K562 (cell line): ENCODE data around the gene SLC16A4. TPM values are rescaled to one million over a fixed set of nuclear protein-coding genes. Genes with fewer than 3 reads are reported as not detected.

Source experiments
- ATAC-seq: fragments of 200-7000 bp; cut with Tn5 transposase; 3 replicates; pipeline ENCODE4 v1.9.1; 2020; ENCODE audit warnings: moderate library complexity
- BruUV-seq: library from RNA; stranded (reverse); fragments of 400-500 nt; replicated peaks from 2 replicates; lab custom pipeline; 2021; lab: Mats Ljungman, UMichigan
- CTCF ChIA-PET: fragments of 300-600 bp; formaldehyde crosslinking; extraction: SDS; loops from one replicate; lab custom pipeline; 2021; ENCODE audit warnings: low intra/inter-chr PET ratio; lab: Yijun Ruan, JAX
- POLR2A ChIA-PET: fragments of 300-600, 350-650 bp; sonication (Branson Sonifier 250); formaldehyde crosslinking; extraction: SDS; loops from one replicate; lab custom pipeline; 2021; ENCODE audit warnings: antibody characterized with exemption, inconsistent platforms; lab: Yijun Ruan, JAX
- DNase-seq, 4 experiments: peaks; one replicate each; pipeline versions ENCODE4 v3.0.0 to v3.0.0-alpha.2; 2011 to 2018; ENCODE audit warnings: low spot score in 3 of 4, mixed read lengths in 3 of 4; ENCODE audit errors: extremely low read depth in 1 of 4
- FAIRE-seq: peaks from 2 replicates; lab custom pipeline; 2011; peaks lifted over from hg19 to GRCh38; lab: Jason Lieb, UNC
- H2AFZ ChIP-seq: 2 replicates; pipeline ENCODE4 v1.6.0; 2011; ENCODE audit warnings: low read depth, low read length, control low read depth, inconsistent platforms
- H3K27ac ChIP-seq: fragments of 200-600 bp; 3 replicates; pipeline ENCODE4 v1.8.0; 2011; ENCODE audit warnings: low read depth, mild to moderate bottlenecking, control low read depth, inconsistent platforms, low read length, moderate library complexity, mixed read lengths; ENCODE audit errors: extremely low read depth
- H3K27me3 ChIP-seq, 2 experiments: fragments of 300-600 bp in 1 of 2; 2 replicates in 1 of 2; 3 replicates in 1 of 2; pipeline versions ENCODE4 v1.6.0 to v1.8.0; 2011; ENCODE audit warnings: inconsistent platforms in 2 of 2, low read length in 2 of 2, mild to moderate bottlenecking in 1 of 2, mixed read lengths in 1 of 2, moderate library complexity in 1 of 2; ENCODE audit not compliant: control insufficient read depth in 2 of 2, insufficient read depth in 2 of 2
- H3K36me3 ChIP-seq: fragments of 300-600 bp; 3 replicates; pipeline ENCODE4 v1.8.0; 2011; ENCODE audit warnings: mild to moderate bottlenecking, low read length, inconsistent platforms; ENCODE audit not compliant: control insufficient read depth, insufficient read depth
- H3K4me1 ChIP-seq, 2 experiments: fragments of 200-600 bp in 1 of 2; replicated peaks in 1 of 2; 2 replicates in 1 of 2; 3 replicates in 1 of 2; pipeline versions ENCODE4 v1.5.1 to v1.8.0; 2011; ENCODE audit warnings: inconsistent platforms in 2 of 2, low read length in 2 of 2, mild to moderate bottlenecking in 1 of 2, mixed read lengths in 1 of 2, moderate library complexity in 1 of 2; ENCODE audit not compliant: control insufficient read depth in 2 of 2, insufficient read depth in 2 of 2
- H3K4me2 ChIP-seq: 2 replicates; pipeline ENCODE4 v1.6.1; 2011; ENCODE audit warnings: low read length, control low read depth, inconsistent platforms, mixed read lengths; ENCODE audit not compliant: insufficient read depth
- H3K4me3 ChIP-seq: fragments of 200-600 bp; sonication (generic), shearing (Covaris generic); 2 replicates; pipeline ENCODE4 v1.5.1; 2016; ENCODE audit warnings: control low read depth, inconsistent platforms
- H3K79me2 ChIP-seq: fragments of 200-600 bp; 3 replicates; pipeline ENCODE4 v1.8.0; 2011; ENCODE audit warnings: low read length, inconsistent platforms; ENCODE audit not compliant: control insufficient read depth, insufficient read depth
- H3K9ac ChIP-seq, 2 experiments: 2 replicates each; pipeline versions ENCODE4 v1.6.0 to v1.6.1; 2011; ENCODE audit warnings: low read depth in 2 of 2, low read length in 2 of 2, control low read depth in 1 of 2, inconsistent platforms in 1 of 2, mild to moderate bottlenecking in 1 of 2, mixed read lengths in 1 of 2; ENCODE audit not compliant: insufficient read depth in 1 of 2
- H3K9me1 ChIP-seq: one replicate; pipeline ENCODE4 v1.6.0; 2011; ENCODE audit warnings: inconsistent platforms, mild to moderate bottlenecking, low read length, moderate library complexity; ENCODE audit not compliant: control insufficient read depth, insufficient read depth
- H3K9me3 ChIP-seq: replicated peaks from 2 replicates; pipeline ENCODE4 v1.5.1; 2011; ENCODE audit warnings: low read depth, low read length, inconsistent platforms; ENCODE audit not compliant: control insufficient read depth, insufficient read depth
- H4K20me1 ChIP-seq: replicated peaks from 2 replicates; pipeline ENCODE4 v1.6.1; 2011; ENCODE audit warnings: low read length, inconsistent platforms, mixed read lengths; ENCODE audit not compliant: control insufficient read depth, insufficient read depth
- ARID1B ChIP-seq: fragments of 450-650 bp; IDR thresholded peaks from 2 replicates; pipeline ENCODE4 v1.6.1; 2016; ENCODE audit warnings: antibody characterized with exemption, mild to moderate bottlenecking, inconsistent platforms
- CBFA2T2 ChIP-seq: fragments of 450-650 bp; conservative IDR thresholded peaks from 2 replicates; pipeline ENCODE4 v1.6.1; 2017; ENCODE audit warnings: mild to moderate bottlenecking
- CBFA2T3 ChIP-seq: fragments of 450-650 bp; IDR thresholded peaks from 2 replicates; pipeline ENCODE4 v1.6.1; 2017
- FOXA3 ChIP-seq, 2 experiments: fragments of 450-650 bp in 1 of 2; sonication (generic) in 1 of 2; formaldehyde crosslinking; IDR thresholded peaks in 1 of 2; conservative IDR thresholded peaks in 1 of 2; 2 replicates each; pipeline versions ENCODE4 v1.4.0 to v1.8.0; 2020 to 2022; ENCODE audit warnings: mild to moderate bottlenecking in 2 of 2, missing genetic modification reagents in 1 of 2
- HDAC8 ChIP-seq: fragments of 450-650 bp; IDR thresholded peaks from 2 replicates; pipeline ENCODE4 v1.6.1; 2016; ENCODE audit warnings: mild to moderate bottlenecking, missing genetic modification characterization, moderate library complexity, missing compliant biosample characterization
- MEIS2 ChIP-seq: fragments of 450-650 bp; IDR thresholded peaks from 2 replicates; pipeline ENCODE4 v1.6.1; 2014; ENCODE audit warnings: mild to moderate bottlenecking; ENCODE audit not compliant: partially characterized antibody
- NCOR1 ChIP-seq: fragments of 450-650 bp; IDR thresholded peaks from 2 replicates; pipeline ENCODE4 v1.6.1; 2016; ENCODE audit warnings: mild to moderate bottlenecking, moderate library complexity
- POLR2G ChIP-seq: fragments of 200-400 bp; formaldehyde crosslinking; IDR thresholded peaks from 2 replicates; pipeline ENCODE4 v1.6.1; 2017; ENCODE audit warnings: low read depth, mild to moderate bottlenecking, antibody characterized with exemption, low read length, moderate library complexity
- RCOR1 ChIP-seq, 2 experiments: IDR thresholded peaks; 2 replicates each; pipeline ENCODE4 v1.6.1; 2012; ENCODE audit warnings: low read depth in 2 of 2, low read length in 2 of 2, borderline replicate concordance in 1 of 2, improper control_type of control experiment in 1 of 2
- RFX1 ChIP-seq: fragments of 450-650 bp; IDR thresholded peaks from 2 replicates; pipeline ENCODE4 v1.6.1; 2016; ENCODE audit warnings: mild to moderate bottlenecking, moderate library complexity
- TAL1 ChIP-seq: fragments of 450-650 bp; IDR thresholded peaks from 2 replicates; pipeline ENCODE4 v1.6.1; 2016; ENCODE audit warnings: mild to moderate bottlenecking
- WHSC1 ChIP-seq: IDR thresholded peaks from one replicate; pipeline ENCODE4 v1.6.1; 2012; ENCODE audit warnings: low read length, control low read depth, inconsistent platforms
- ZNF589 ChIP-seq: fragments of 200-800 bp; sonication (Bioruptor generic); IDR thresholded peaks from 2 replicates; pipeline ENCODE4 v1.6.1; 2016; ENCODE audit warnings: low read depth, missing genetic modification characterization, missing compliant biosample characterization
- WGBS: fragments of 100-300 bp; shearing (Covaris generic); methylation state at CpG from one replicate; pipeline ENCODE4 v1.1.6; 2016; ENCODE audit warnings: low coverage, mixed read lengths; ENCODE audit not compliant: insufficient coverage; ENCODE audit errors: missing lambda C conversion rate; 5-methylcytosine and 5-hydroxymethylcytosine counted together
- in situ Hi-C: fragments of 300-500 bp; cut with MboI; formaldehyde crosslinking; loops from 4 replicates; pipeline ENCODE4 v1.15.0; 2018; ENCODE audit warnings: inconsistent platforms, mixed read lengths
- intact Hi-C: fragments of 100-400 bp; cut with micrococcal nuclease; formaldehyde crosslinking; loops from 2 replicates; pipeline ENCODE4 v1.14.2; 2022
- polyA plus RNA-seq, 8 experiments: library from polyadenylated mRNA; depleted of rRNA in 4 of 8; stranded (reverse) in 5 of 8; unstranded in 3 of 8; fragments of >200 nt; fragmentation: Nextera tagmentation in 2 of 8; fragmentation: Illumina TruSeq in 1 of 8; extraction: Ambion mirVana in 2 of 8; extraction: Trizol in 1 of 8; gene quantifications; 2 replicates each; pipeline versions ENCODE4 v1.2.1 to v1.2.3, GENCODE V29; 2011 to 2014; ENCODE audit warnings: inconsistent platforms in 1 of 8, missing spikeins in 1 of 8
- total RNA-seq, 7 experiments: library from RNA; depleted of rRNA in 6 of 7; stranded (reverse); fragments of >200 nt in 6 of 7; fragmentation: Illumina TruSeq in 2 of 7; extraction: Trizol in 2 of 7; gene quantifications; 2 replicates each; pipeline versions ENCODE4 v1.2.1 to v1.2.3, GENCODE V29; 2011 to 2021; ENCODE audit warnings: low replicate concordance in 1 of 7
- TF ChIP-seq, protein P1 (sequence below): sonication (generic); formaldehyde crosslinking; IDR thresholded peaks from 2 replicates; pipeline ENCODE4 v1.8.1; 2023; ENCODE audit warnings: mild to moderate bottlenecking, missing genetic modification reagents
- TF ChIP-seq, protein P2 (sequence below), 3 experiments: fragments of 200-800 bp in 1 of 3; fragments of 250-450 bp in 1 of 3; fragments of 450-650 bp in 1 of 3; sonication (Bioruptor Pico) in 1 of 3; sonication (Bioruptor generic) in 1 of 3; formaldehyde crosslinking in 1 of 3; IDR thresholded peaks; 2 replicates each; pipeline versions ENCODE4 v1.6.1 to v1.8.0; 2016 to 2022; ENCODE audit warnings: mild to moderate bottlenecking in 2 of 3, missing genetic modification characterization in 2 of 3, missing compliant biosample characterization in 1 of 3, moderate library complexity in 1 of 3
- TF ChIP-seq, protein P3 (sequence below): fragments of 250-450 bp; sonication (Bioruptor Pico); IDR thresholded peaks from 2 replicates; pipeline ENCODE4 v1.8.0; 2021; ENCODE audit warnings: moderate library complexity, mild to moderate bottlenecking, inconsistent platforms

SLC16A4 gene
- total and polyA plus RNA-seq, 9 of the 15 experiments (the other 6 are each of a cell fraction or from before 2014, with no cell fraction given) = 0.04 to 0.31 (median 0.18) TPM; not detected in 1

DNA sequence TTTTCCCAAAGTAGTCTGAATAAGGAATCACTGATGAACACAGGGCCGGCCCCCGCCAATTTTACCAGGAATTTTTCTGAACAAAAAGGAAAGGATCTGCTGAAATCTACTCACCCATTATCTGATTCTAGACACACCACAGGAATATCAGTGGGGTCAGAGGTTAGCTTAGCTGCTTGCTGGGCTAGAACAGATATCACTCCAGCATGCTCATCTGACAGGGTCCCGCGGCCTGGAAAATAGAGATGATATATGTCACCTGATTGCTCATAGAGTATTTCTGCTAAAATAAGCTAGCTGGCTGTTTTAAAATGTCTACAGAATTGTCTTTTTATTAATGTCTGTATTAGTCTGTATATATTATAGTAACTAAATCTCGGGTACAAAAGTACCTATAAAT lies 13.0 kb upstream of the SLC16A4 start:
- CTCF ChIA-PET = no interaction called here
- no peak overlapping the region for H2AFZ ChIP-seq
- no peak for ATAC-seq
- H3K9me1 ChIP-seq = no peaks in the 10 kb centered on the region
- no peak overlapping the region for H3K4me3 ChIP-seq
- H3K4me1 ChIP-seq = peaks cover 5 to 12% of the 10 kb centered on the region in 2 experiments; a peak in 3 of 5 replicates
- intact Hi-C loops = no loop called here
- in situ Hi-C loops = no loop called here
- peak in 2 of 4 experiments; percentile 29 to 72 for DNase-seq
- no peak overlapping the region for H3K27ac ChIP-seq
- no peak for FAIRE-seq
- peaks cover 34% of the 10 kb centered on the region for H3K79me2 ChIP-seq
- peaks cover 65% of the 10 kb centered on the region for H3K36me3 ChIP-seq
- POLR2A ChIA-PET = interaction anchor here (0.6 to 2.7 kb wide), 7 partner anchors 9 to 1699 kb away, joined by 3 to 7 read pairs (median 4); no protein-coding TSS in a partner anchor
- H3K9me3 ChIP-seq = no peaks in the 10 kb centered on the region
- H3K27me3 ChIP-seq = no peaks in the 10 kb centered on the region
- H4K20me1 ChIP-seq = no peaks in the 10 kb centered on the region
- no peak overlapping the region for H3K9ac ChIP-seq
- WGBS = 34% methylated on average over 5 of the region's 5 CpGs
- H3K4me2 ChIP-seq = no peak overlapping the region
- no TSS peak for BruUV-seq
- no peak for TF ChIP-seq HDAC8
- TF ChIP-seq, protein P1, sequence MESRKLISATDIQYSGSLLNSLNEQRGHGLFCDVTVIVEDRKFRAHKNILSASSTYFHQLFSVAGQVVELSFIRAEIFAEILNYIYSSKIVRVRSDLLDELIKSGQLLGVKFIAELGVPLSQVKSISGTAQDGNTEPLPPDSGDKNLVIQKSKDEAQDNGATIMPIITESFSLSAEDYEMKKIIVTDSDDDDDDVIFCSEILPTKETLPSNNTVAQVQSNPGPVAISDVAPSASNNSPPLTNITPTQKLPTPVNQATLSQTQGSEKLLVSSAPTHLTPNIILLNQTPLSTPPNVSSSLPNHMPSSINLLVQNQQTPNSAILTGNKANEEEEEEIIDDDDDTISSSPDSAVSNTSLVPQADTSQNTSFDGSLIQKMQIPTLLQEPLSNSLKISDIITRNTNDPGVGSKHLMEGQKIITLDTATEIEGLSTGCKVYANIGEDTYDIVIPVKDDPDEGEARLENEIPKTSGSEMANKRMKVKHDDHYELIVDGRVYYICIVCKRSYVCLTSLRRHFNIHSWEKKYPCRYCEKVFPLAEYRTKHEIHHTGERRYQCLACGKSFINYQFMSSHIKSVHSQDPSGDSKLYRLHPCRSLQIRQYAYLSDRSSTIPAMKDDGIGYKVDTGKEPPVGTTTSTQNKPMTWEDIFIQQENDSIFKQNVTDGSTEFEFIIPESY (CRISPR knock-in tag) = no peak
- peak; percentile 85 for TF ChIP-seq MEIS2
- peak; percentile 48 for TF ChIP-seq CBFA2T2
- TF ChIP-seq, protein P2, sequence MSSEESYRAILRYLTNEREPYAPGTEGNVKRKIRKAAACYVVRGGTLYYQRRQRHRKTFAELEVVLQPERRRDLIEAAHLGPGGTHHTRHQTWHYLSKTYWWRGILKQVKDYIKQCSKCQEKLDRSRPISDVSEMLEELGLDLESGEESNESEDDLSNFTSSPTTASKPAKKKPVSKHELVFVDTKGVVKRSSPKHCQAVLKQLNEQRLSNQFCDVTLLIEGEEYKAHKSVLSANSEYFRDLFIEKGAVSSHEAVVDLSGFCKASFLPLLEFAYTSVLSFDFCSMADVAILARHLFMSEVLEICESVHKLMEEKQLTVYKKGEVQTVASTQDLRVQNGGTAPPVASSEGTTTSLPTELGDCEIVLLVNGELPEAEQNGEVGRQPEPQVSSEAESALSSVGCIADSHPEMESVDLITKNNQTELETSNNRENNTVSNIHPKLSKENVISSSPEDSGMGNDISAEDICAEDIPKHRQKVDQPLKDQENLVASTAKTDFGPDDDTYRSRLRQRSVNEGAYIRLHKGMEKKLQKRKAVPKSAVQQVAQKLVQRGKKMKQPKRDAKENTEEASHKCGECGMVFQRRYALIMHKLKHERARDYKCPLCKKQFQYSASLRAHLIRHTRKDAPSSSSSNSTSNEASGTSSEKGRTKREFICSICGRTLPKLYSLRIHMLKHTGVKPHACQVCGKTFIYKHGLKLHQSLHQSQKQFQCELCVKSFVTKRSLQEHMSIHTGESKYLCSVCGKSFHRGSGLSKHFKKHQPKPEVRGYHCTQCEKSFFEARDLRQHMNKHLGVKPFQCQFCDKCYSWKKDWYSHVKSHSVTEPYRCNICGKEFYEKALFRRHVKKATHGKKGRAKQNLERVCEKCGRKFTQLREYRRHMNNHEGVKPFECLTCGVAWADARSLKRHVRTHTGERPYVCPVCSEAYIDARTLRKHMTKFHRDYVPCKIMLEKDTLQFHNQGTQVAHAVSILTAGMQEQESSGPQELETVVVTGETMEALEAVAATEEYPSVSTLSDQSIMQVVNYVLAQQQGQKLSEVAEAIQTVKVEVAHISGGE (CRISPR knock-in tag; IDR thresholded peaks at IDR 0.05) = no peak
- no peak for TF ChIP-seq RFX1
- TF ChIP-seq POLR2G = no peak
- TF ChIP-seq TAL1 = peak; percentile 39
- no peak for TF ChIP-seq FOXA3 (CRISPR knock-in tag; conservative IDR thresholded peaks at IDR 0.05 in 1 of 2, IDR thresholded peaks at IDR 0.05 in 1 of 2)
- TF ChIP-seq ARID1B = peak; percentile 69
- peak; percentile 70; the same call in 1 of the 2 replicates for TF ChIP-seq CBFA2T3
- TF ChIP-seq WHSC1 = no peak
- 0 out of 4 replicates have a peak, but pooled peaks of 1 of the 2 experiments have one; percentile 19 for TF ChIP-seq RCOR1 (IDR thresholded peaks at IDR 0.05; ENCODE audit: borderline replicate concordance in 1 of 2, low read depth in 2 of 2, low read length in 2 of 2)
- TF ChIP-seq ZNF589 (CRISPR knock-in tag) = peak; percentile 41; the same call in 1 of the 2 replicates
- TF ChIP-seq, protein P3, sequence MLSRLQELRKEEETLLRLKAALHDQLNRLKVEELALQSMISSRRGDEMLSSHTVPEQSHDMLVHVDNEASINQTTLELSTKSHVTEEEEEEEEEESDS (CRISPR knock-in tag) = no peak
- no peak for TF ChIP-seq NCOR1
